SK-N-SH (cell line): ENCODE results near the gene PIAS4. TPM values are rescaled to one million over a fixed set of nuclear protein-coding genes. Genes with fewer than 3 reads are reported as not detected.

Source experiments
- CTCF ChIA-PET: fragments of 300-600, 350-600 bp; formaldehyde crosslinking; extraction: SDS; loops from one replicate; lab custom pipeline; 2021; lab: Yijun Ruan, JAX
- POLR2A ChIA-PET: fragments of 350-600 bp; sonication (Branson Sonifier 250); formaldehyde crosslinking; extraction: SDS; loops from one replicate; lab custom pipeline; 2020; ENCODE audit warnings: antibody characterized with exemption, inconsistent platforms; lab: Yijun Ruan, JAX
- DNase-seq: peaks from one replicate; pipeline ENCODE4 v3.0.0; 2012
- H2AFZ ChIP-seq: fragments of 200-600 bp; sonication (generic); 2 replicates; pipeline ENCODE4 v1.8.1; 2016; ENCODE audit warnings: antibody characterized with exemption, mild to moderate bottlenecking, low read depth
- H3F3A ChIP-seq: fragments of 200-600 bp; sonication (generic); replicated peaks from 2 replicates; pipeline ENCODE3; 2016; ENCODE audit warnings: antibody characterized with exemption, mild to moderate bottlenecking; ENCODE audit not compliant: insufficient read depth
- H3K27ac ChIP-seq, 2 experiments: fragments of 200-500 bp in 1 of 2; fragments of 200-600 bp in 1 of 2; sonication (Bioruptor generic) in 1 of 2; sonication (generic), shearing (Covaris generic) in 1 of 2; 2 replicates each; pipeline versions ENCODE4 v1.5.1 to v1.6.1; 2014 to 2016; ENCODE audit warnings: low read depth in 2 of 2, inconsistent platforms in 1 of 2, low read length in 1 of 2, mild to moderate bottlenecking in 1 of 2, mixed read lengths in 1 of 2
- H3K27me3 ChIP-seq: fragments of 200-600 bp; sonication (generic), shearing (Covaris generic); 2 replicates; pipeline ENCODE4 v1.6.1; 2016; ENCODE audit warnings: mixed run types; ENCODE audit not compliant: insufficient read depth
- H3K36me3 ChIP-seq, 2 experiments: fragments of 200-500 bp in 1 of 2; fragments of 200-600 bp in 1 of 2; sonication (Bioruptor generic) in 1 of 2; sonication (generic) in 1 of 2; replicated peaks in 1 of 2; 2 replicates each; pipeline versions ENCODE3 to v1.5.1; 2014 to 2016; ENCODE audit warnings: low read length in 1 of 2, mild to moderate bottlenecking in 1 of 2; ENCODE audit not compliant: insufficient read depth in 2 of 2, control insufficient read depth in 1 of 2
- H3K4me1 ChIP-seq, 2 experiments: fragments of 200-500 bp in 1 of 2; fragments of 200-600 bp in 1 of 2; sonication (Bioruptor generic) in 1 of 2; sonication (generic), shearing (Covaris generic) in 1 of 2; 2 replicates each; pipeline versions ENCODE4 v1.5.1 to v1.6.1; 2014 to 2016; ENCODE audit warnings: low read depth in 1 of 2, low read length in 1 of 2, mixed run types in 1 of 2; ENCODE audit not compliant: insufficient read depth in 2 of 2, control insufficient read depth in 1 of 2
- H3K4me2 ChIP-seq: fragments of 200-600 bp; sonication (generic), shearing (Covaris generic); 2 replicates; pipeline ENCODE4 v1.6.1; 2017; ENCODE audit warnings: mixed run types
- H3K4me3 ChIP-seq, 2 experiments: fragments of 200-500 bp in 1 of 2; fragments of 200-600 bp in 1 of 2; sonication (Bioruptor generic) in 1 of 2; sonication (generic), shearing (Covaris generic) in 1 of 2; 2 replicates each; pipeline versions ENCODE4 v1.5.1 to v1.8.1; 2014 to 2016; ENCODE audit warnings: low read depth in 2 of 2, inconsistent platforms in 1 of 2, low read length in 1 of 2, mild to moderate bottlenecking in 1 of 2, mixed read lengths in 1 of 2, moderate library complexity in 1 of 2
- H3K79me2 ChIP-seq: fragments of 200-600 bp; sonication (generic); 2 replicates; pipeline ENCODE4 v1.8.1; 2017; ENCODE audit warnings: mild to moderate bottlenecking; ENCODE audit not compliant: insufficient read depth
- H3K9ac ChIP-seq: fragments of 200-600 bp; sonication (generic); 2 replicates; pipeline ENCODE4 v1.6.1; 2017; ENCODE audit warnings: mixed run types
- H3K9me2 ChIP-seq: fragments of 200-600 bp; sonication (generic); 2 replicates; pipeline ENCODE4 v1.6.1; 2017; ENCODE audit warnings: mixed run types
- H3K9me3 ChIP-seq: fragments of 200-600 bp; sonication (generic); 2 replicates; pipeline ENCODE4 v1.6.1; 2017; ENCODE audit warnings: mixed run types, mild to moderate bottlenecking, moderate library complexity
- H4K20me1 ChIP-seq: fragments of 200-600 bp; sonication (generic); 2 replicates; pipeline ENCODE4 v1.6.1; 2017; ENCODE audit warnings: mild to moderate bottlenecking, mixed run types; ENCODE audit not compliant: insufficient read depth
- CHD2 ChIP-seq: fragments of 150-350 bp; IDR thresholded peaks from 2 replicates; pipeline ENCODE4 v1.6.1; 2018; ENCODE audit warnings: low read length; ENCODE audit not compliant: partially characterized antibody
- CTCF ChIP-seq: fragments of 200-600 bp; sonication (generic); IDR thresholded peaks from 2 replicates; pipeline ENCODE4 v1.6.1; 2017; ENCODE audit warnings: antibody characterized with exemption, mild to moderate bottlenecking, moderate library complexity
- ELF1 ChIP-seq: IDR thresholded peaks from 2 replicates; pipeline ENCODE4 v1.4.0; 2012
- EP300 ChIP-seq, 2 experiments: IDR thresholded peaks; 2 replicates each; pipeline versions ENCODE4 v1.4.0 to v1.6.1; 2012; ENCODE audit warnings: borderline replicate concordance in 1 of 2, low read depth in 1 of 2, low read length in 1 of 2
- FOXJ3 ChIP-seq: sonication (generic); formaldehyde crosslinking; IDR thresholded peaks from 2 replicates; pipeline ENCODE4 v1.5.1; 2020; ENCODE audit warnings: mild to moderate bottlenecking, missing genetic modification reagents
- FOXM1 ChIP-seq: IDR thresholded peaks from 2 replicates; pipeline ENCODE4 v1.4.0; 2012; ENCODE audit warnings: low read depth, mild to moderate bottlenecking
- JUND ChIP-seq: IDR thresholded peaks from 2 replicates; pipeline ENCODE4 v1.4.0; 2012
- MAX ChIP-seq: IDR thresholded peaks from 2 replicates; pipeline ENCODE4 v1.4.0; 2012; ENCODE audit warnings: low read depth
- MXI1 ChIP-seq: IDR thresholded peaks from 2 replicates; pipeline ENCODE4 v1.6.1; 2012; ENCODE audit warnings: mild to moderate bottlenecking, low read depth, low read length, improper control_type of control experiment
- NFIC ChIP-seq: IDR thresholded peaks from 2 replicates; pipeline ENCODE4 v1.4.0; 2012; ENCODE audit warnings: borderline replicate concordance
- NRF1 ChIP-seq: IDR thresholded peaks from 2 replicates; pipeline ENCODE4 v1.6.1; 2012; ENCODE audit warnings: low read depth, mild to moderate bottlenecking, low read length
- PBX3 ChIP-seq: IDR thresholded peaks from 2 replicates; pipeline ENCODE4; 2012
- RAD21 ChIP-seq: IDR thresholded peaks from 2 replicates; pipeline ENCODE4 v1.6.1; 2012; ENCODE audit warnings: mild to moderate bottlenecking, low read length
- REST ChIP-seq: IDR thresholded peaks from 2 replicates; pipeline ENCODE4 v1.6.1; 2012; ENCODE audit warnings: mild to moderate bottlenecking, low read depth, low read length, moderate library complexity
- RFX5 ChIP-seq: IDR thresholded peaks from 2 replicates; pipeline ENCODE4 v1.6.1; 2012; ENCODE audit warnings: mild to moderate bottlenecking, improper control_type of control experiment, low read length
- RXRA ChIP-seq: IDR thresholded peaks from 2 replicates; pipeline ENCODE4 v1.4.0; 2012; ENCODE audit warnings: low read depth, mild to moderate bottlenecking, borderline replicate concordance
- SIN3A ChIP-seq: IDR thresholded peaks from 2 replicates; pipeline ENCODE4 v1.6.1; 2012; ENCODE audit warnings: low read depth, mild to moderate bottlenecking, low read length, moderate library complexity, borderline replicate concordance
- TCF12 ChIP-seq: IDR thresholded peaks from 2 replicates; pipeline ENCODE4 v1.4.0; 2012
- USF1 ChIP-seq: IDR thresholded peaks from 2 replicates; pipeline ENCODE4 v1.4.0; 2012; ENCODE audit warnings: low read depth, borderline replicate concordance
- ZBTB33 ChIP-seq: IDR thresholded peaks from 2 replicates; pipeline ENCODE4 v1.4.0; 2012; ENCODE audit warnings: low read depth, borderline replicate concordance
- WGBS: methylation state at CpG from one replicate; pipeline ENCODE4 v1.1.6; 2017; ENCODE audit warnings: low lambda C conversion rate; 5-methylcytosine and 5-hydroxymethylcytosine counted together
- polyA plus RNA-seq, 3 experiments: library from polyadenylated mRNA; depleted of rRNA; stranded (reverse); fragments of >200 nt; gene quantifications; 2 replicates each; pipeline ENCODE4 v1.2.3, GENCODE V29; 2012

Gene PIAS4
- polyA plus RNA-seq, 1 of the 3 experiments (the other 2 are of a cell fraction), result 14.1 TPM

GRCh38 chr19:4016486-4016885 is 8.9 kb downstream of the PIAS4 start:
- Histone ChIP-seq H3K4me1 (peaks cover 0 to 32% of the 10 kb centered on the region in 2 experiments; a peak in 1 of 4 replicates), H3K9me3 (no peaks in the 10 kb centered on the region), H4K20me1 (peaks cover 76% of the 10 kb centered on the region), H3F3A (no peaks in the 10 kb centered on the region), H3K79me2 (peaks cover 77% of the 10 kb centered on the region), H3K9me2 (no peaks in the 10 kb centered on the region), H3K4me3 (no peak overlapping the region), H3K27ac (peak overlapping the region in 1 of 2 experiments; percentile 84; a peak in 2 of 4 replicates), H3K9ac (no peak overlapping the region), H3K4me2 (no peak overlapping the region), H2AFZ (no peak overlapping the region), H3K27me3 (no peaks in the 10 kb centered on the region)
- DNase-seq, result no peak
- POLR2A ChIA-PET, result no interaction called here
- 91% methylated on average over 6 of the region's 12 CpGs for WGBS
- CTCF ChIA-PET, result no interaction called here
- TF ChIP-seq RFX5, result no peak
- no peak for TF ChIP-seq PBX3
- no peak for TF ChIP-seq ZBTB33
- no peak for TF ChIP-seq CHD2
- no peak for TF ChIP-seq RXRA
- no peak for TF ChIP-seq MXI1
- no peak for TF ChIP-seq JUND
- no peak for TF ChIP-seq USF1
- no peak for TF ChIP-seq MAX
- no peak for TF ChIP-seq CTCF
- TF ChIP-seq NRF1, result no peak
- TF ChIP-seq NFIC, result no peak
- no peak for TF ChIP-seq SIN3A
- TF ChIP-seq EP300 (IDR thresholded peaks at IDR 0.05; ENCODE audit: borderline replicate concordance in 1 of 2, low read depth in 1 of 2, low read length in 1 of 2), result no peak
- no peak for TF ChIP-seq RAD21
- TF ChIP-seq TCF12, result no peak
- no peak for TF ChIP-seq FOXM1
- TF ChIP-seq ELF1, result no peak
- no peak for TF ChIP-seq FOXJ3 (CRISPR knock-in tag)
- no peak for TF ChIP-seq REST
- TF ChIP-seq, all 33 proteins: peak for 0
- H3K36me3 ChIP-seq, result peaks cover 0 to 30% of the 10 kb centered on the region in 2 experiments
